Skin of body (tissue), 2 donors: ENCODE results near the gene ITSN1. TPM values are rescaled to one million over a fixed set of nuclear protein-coding genes. Genes with fewer than 3 reads are reported as not detected.

Source experiments
- DNase-seq: peaks from one replicate; lab custom pipeline; 2025; lab: John Stamatoyannopoulos, UW
- total RNA-seq: library from RNA; depleted of rRNA; stranded (reverse); fragments of >200 nt; gene quantifications from one replicate; pipeline ENCODE4 v1.2.3, GENCODE V29; 2014

The ITSN1 gene
- total RNA-seq, 1 donor from 2014 or later = 42.6 TPM

DNA sequence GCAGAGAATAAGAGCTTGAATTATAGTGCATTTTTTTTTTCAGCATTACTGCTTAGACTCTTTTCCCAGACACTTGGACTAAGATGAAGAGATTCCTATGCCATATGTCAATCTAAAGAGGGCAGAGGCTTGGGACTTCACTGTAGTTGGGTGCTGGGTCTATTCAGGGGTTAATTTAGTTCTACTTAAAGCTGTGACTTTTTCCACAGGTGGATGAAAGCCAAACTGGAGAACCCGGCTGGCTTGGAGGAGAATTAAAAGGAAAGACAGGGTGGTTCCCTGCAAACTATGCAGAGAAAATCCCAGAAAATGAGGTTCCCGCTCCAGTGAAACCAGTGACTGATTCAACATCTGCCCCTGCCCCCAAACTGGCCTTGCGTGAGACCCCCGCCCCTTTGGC is 168.5 kb downstream of the ITSN1 start:
- DNase-seq = no peak

DNA sequence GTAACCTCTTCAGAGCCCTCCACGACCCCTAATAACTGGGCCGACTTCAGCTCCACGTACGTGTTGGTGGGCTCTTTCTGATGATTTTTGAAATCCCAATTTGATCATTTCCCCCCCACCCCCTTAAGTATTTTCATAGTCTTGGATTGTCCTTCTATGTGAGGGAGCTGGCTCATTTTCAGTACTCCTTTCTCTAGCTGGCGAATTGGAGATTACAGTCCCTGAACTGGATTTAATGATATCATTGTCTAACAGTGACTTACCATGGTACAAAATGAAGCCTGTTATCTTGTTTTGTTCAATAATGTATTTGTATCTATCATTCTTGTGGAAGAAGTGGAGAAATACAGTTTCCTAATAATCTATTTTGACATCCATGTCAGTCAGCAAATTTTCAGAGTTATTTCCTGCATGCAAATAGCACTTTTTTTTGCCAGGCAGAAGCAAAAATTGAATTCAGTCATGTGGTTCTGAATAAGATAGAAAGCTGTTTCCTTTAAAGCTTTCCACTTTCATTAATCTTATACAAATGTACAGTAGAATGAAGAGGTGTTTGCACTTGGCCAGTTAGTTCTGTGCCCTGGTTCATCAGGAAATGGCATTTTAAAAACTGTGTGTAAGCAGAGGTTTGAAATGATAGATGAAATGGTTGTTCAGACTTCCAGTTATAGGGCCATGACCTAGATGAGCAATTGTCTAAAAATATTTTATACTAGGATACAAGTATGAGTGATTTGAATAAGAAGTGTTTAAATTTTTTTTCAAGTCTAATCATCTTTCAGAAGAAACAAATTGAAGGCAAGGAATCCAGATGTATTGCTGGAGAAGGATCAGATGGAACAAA is 169.1 kb downstream of the ITSN1 start:
- DNase-seq = peak; percentile 32

DNA sequence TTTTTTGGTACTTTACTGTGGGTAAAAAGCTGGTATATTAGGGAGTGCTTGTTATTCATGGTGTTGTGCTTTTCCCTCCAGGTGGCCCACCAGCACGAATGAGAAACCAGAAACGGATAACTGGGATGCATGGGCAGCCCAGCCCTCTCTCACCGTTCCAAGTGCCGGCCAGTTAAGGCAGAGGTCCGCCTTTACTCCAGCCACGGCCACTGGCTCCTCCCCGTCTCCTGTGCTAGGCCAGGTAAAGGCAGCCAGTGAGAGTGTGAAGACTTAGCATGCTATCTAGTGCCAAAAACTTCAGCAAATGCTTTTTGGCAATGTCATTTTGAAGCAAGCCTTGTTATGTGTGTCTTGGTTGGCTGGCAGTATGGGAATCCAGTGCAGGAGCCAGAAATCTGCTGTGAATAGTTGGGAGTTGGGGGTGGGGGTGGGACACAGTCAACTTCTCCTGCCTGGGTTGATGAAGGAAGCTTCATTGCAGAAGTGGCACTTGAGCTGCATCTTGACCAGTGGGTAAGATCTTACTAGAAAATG is 171.6 kb downstream of the ITSN1 start:
- DNase-seq = no peak

DNA sequence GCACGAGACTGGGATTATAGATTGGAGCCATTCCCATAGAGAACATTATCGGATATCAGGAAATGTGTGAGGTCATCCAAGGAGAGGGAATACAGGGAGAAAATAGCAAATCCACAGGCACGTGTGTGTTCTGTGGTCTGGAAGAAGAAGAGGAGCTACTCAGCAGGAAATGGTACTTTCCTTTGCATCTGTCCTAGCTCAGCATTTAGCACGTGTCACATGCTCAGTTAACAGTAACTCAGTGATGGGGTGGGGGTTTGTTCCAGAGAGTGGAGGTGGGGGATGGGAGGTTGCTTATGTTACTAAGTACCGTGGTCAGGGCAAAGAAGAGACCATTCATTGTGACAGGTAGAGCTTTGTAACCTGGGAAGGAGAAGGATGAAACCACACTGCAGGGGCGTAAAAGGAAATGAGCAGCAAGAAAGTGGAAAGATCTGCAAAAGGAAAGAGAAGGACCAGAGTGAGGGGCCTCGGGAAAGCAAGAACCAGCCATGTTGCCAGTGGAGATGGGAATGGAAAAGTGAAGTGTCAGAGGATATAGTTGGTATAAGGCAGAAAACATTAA is 172.9 kb downstream of the ITSN1 start:
- DNase-seq = no peak

DNA sequence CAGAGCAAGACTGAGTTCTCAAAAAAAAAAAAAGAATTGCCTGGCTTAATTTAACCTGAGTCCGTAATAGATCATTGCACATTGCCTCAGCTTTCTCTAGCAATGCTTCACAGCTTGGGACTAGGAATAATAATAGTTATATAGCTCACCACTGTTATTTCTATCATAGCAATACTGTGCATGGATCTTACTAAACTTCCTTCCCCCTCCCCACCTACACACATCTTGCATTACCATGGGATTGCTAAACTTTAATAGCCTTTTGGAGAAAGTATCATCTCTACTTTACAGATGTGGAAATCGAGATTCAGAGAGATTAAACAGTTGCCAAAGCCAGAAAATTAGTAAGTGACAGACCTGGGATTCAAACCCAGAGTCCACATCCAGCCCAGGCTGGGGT is 173.9 kb downstream of the ITSN1 start:
- DNase-seq = no peak

DNA sequence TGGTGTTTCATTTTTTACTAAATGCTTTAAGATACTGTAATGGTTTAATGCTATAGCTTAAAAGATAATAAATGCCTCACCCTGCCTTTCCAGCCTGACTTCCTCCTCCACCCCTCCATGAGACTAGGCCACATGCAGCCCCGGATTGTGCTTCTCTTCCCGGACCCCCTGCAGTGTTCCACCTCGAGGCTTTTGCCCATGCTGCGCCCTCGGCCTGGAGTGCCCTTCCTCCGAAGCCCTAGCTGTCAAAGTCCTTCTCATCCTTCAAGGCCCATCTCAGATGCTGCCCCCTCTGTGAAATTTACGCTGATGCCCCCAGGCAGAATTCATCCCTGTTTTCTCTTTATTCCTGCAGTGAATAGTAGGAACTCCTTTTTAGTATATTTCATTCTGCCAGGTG is 174.8 kb downstream of the ITSN1 start:
- DNase-seq = no peak

DNA sequence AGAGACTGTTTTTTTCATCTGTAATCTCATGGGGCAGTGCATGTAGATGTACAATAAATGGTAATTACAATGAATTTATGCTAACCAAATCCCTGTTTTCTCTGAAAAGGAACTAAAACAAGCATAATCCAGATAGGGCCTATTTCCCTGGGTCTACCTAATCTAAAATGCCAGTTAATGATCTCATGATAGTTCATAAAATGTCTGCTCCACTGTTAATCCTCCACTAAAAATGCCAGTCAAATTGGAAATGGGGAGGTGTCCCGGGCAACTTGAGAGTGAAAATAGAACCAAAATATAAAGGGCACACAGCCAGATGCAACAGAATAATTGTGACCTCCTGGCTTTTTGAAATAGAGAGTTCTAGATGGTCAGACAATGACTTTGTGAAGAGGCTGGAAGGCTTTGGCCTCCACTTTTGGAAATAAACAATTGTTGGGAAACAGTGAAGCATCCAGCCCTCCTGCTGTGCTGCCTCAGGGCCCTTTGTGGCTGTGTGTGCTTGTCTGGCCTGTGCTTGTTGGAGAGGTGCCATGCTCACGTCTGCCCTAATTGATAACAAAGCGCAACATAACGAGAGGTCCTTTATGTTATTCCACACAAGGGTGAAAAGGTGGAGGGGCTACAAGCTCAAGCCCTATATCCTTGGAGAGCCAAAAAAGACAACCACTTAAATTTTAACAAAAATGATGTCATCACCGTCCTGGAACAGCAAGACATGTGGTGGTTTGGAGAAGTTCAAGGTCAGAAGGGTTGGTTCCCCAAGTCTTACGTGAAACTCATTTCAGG is 175.6 kb downstream of the ITSN1 start:
- no peak for DNase-seq

DNA sequence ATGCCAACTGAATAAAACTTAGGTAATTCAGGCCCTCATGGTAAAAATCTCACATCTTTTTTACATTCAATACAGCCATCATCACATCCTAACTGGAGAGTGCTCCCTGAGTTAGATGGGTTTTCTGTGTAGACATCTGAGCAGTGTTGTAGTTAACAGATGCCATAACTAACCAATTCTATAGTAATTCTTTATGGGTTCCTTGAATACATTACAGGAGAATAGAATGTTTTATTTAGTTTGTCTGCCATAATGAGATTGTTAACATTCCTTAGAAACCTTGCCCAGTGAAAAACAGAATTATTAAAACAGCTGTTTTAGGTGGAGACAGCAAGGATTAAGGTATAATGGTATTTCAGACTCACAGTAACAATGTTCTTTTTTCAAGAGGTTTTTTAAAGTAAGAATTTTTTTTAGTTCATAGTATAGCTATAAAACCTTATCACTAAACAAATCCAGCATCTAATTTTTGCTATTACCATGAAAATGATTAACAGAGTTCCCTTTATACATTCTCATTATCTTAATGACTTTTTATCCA is 178.0 kb downstream of the ITSN1 start:
- DNase-seq = no peak

DNA sequence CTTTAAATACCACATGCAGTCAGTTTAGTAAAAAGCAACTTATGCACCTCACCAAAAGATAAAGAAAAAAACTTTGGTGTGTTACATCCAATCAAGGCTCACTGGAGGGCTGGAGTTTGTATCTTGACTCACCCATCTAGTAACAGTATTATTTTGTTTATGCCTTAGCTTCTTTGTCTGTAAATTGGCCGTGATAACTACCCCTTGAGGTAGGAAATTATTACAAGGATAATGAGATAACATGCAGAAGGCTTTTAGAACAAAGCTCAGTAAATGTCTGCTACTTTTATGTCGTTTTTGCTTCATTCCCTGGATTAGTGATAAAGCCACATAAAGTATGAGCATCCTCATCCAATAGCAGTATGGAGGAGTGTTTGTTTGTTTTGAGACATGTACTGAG is 178.5 kb downstream of the ITSN1 start:
- DNase-seq = no peak

DNA sequence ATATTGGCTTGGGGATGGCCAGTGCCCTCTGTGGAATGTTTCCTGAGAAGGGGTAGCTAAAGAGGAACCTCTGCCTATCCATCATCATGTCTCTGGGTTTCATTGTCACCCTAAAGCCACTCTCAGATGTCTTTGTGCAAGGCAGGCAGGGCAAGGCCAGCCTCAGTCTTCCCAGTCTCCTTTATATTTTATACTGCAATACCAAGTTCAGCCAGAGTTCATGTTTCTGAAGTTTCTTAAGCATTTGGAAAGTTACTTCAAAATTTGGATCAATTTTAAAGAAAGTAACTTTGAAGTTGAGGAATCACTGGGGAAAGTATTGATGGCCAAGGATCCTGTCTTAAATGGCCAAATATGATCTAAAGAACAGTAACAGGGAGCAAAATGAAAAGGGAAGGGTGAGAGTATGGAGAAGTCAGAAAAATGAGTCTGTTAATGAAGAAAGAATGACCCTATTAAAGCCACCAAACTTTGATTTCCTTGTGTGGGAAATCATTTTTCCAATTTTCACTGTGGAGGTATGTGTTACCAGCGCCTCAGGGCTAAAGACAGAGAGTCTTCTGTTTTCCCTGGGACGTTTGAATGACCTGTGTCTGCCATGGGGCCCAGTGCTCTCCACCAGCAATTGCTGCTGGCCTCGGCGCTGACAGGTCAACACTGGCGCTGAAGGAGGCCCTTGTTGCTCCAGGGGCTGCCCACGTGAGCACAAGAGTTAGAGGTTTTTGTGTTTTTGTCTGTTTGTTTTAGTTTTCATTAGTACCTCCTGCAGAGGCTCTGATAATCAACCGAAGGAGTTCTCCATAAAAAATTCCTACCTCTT is 179.4 kb downstream of the ITSN1 start:
- DNase-seq = no peak

DNA sequence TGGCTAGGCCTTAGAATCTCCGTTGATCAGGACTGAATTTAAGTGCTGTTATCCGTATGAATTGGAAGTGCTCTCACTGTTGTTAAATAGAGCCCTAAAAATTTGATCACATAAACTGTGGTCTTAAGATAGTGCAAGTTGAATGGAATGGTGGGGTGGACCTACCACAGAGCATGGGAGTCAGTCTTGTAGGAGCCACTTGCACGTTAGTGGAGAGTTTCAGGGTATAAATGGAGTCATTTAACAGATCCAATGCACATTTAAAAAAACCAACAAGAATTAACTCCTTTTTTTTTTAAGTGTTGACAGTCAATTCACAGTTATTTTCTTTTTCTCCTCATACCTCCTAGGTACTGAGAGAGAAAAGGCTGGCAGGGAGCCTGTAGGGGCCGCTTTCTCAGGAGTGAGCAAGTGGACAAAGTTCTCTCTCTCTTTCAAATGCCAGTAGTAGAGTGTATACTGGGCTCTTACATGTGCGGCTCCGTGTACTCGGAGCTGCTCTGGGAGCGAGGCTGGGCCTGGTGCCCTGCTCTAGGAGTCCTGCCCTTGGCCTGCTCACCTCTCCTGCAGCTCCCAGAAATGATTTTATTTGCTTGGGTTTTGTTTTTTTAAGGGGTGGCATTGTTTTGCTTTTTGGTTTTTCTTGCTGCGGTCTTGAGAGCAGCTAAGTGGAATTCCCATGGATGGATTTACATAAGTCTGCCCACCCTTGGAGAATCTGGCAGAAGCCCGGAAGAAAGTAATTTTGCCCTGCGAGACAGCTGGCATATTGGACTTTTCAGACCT is 182.0 kb downstream of the ITSN1 start:
- DNase-seq = no peak

DNA sequence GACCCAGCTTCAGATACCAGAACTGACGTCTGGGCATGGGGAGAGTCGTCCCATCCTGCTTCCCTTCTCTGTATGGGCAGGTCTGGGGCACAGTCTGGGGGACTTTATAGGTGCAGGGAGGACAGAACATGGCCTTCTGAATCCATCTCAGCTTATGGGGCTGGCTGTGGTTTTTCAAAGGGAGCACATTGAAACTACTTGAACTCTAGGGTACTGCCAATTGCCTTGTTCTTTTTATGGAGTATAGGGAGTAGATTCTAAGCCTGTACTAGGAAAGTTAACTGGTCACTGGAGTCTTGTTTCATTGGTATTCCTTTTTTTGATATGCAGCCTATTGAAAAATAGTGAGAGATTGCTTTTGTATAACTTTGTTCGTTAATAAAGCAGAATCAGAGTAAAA is 183.1 kb downstream of the ITSN1 start:
- DNase-seq = no peak

DNA sequence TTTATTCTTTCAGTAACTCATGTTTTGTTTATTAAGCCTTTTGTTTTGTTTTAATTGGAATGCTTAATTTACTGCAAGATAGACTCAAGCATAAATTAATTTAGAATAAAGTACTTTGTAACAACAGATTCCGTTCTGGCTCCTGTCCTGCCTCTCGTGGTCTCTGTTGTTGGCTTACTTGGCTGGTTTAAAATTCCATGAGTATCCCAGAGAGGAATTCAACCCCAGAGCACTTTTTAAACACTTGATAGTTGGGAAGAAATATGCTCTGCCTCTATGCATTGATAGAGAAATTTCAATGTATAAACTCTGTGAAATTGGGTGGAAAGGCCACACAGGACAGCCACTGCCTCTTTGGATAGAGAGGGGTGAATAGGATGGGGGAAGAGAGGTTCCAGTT is 183.6 kb downstream of the ITSN1 start:
- peak; percentile 41 for DNase-seq

DNA sequence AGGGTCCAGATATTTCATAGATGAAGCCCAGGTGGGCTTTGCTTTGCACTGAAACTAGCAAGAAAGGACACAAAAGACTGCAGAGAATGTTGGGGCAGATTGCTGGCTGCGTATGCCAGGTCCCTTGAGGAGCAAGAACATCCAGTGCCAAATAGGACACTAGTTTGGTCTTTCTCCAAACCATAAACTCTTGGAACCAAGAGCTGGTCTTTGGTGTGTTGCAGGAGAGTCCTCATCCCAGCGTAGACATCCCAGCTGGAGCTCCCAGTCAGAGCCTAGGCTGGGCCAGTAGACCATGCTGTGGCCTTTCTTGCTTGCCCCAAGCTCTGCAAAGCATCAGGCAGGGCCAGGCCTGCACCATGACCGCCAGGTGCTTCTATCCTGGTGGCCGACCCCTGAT is 185.8 kb downstream of the ITSN1 start:
- DNase-seq = no peak

DNA sequence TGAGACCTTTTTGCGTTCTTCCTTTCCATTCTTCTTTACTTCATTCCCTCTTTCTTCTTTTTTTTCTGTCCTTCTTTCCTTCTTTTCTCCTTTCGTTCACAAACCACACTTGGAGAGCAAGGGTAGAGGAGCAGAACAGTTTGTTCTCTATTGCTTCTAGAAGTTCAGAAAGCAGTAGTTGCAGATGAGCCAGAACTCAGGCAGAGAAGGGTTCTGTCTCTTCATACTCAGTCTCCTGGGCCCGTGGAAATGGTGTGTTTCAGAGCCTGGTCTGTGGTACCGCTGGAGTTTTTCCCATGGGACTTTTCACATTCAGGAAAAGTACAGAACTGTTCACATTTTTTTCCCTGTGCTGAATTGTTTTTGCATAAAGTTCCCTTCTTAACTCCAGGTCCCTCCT is 186.3 kb downstream of the ITSN1 start:
- no peak for DNase-seq

DNA sequence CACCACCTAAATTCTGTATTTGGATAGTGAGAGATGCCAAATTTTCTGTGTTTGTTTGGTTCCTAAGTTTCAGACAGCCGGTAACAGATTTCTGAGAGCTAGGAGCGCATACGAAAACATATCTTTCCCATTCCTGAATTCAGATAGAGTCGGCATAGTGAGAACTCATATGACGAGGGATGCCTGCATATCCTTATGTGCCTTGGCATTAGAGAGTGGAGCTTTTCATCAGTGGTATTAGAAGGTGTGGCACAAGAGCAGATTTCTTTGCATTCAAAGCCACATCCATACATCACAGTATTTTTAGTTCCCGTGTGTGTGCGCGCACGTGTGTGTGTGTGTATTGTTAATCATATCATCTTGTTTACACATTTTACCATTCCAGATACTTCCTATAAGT is 187.5 kb downstream of the ITSN1 start:
- no peak for DNase-seq

DNA sequence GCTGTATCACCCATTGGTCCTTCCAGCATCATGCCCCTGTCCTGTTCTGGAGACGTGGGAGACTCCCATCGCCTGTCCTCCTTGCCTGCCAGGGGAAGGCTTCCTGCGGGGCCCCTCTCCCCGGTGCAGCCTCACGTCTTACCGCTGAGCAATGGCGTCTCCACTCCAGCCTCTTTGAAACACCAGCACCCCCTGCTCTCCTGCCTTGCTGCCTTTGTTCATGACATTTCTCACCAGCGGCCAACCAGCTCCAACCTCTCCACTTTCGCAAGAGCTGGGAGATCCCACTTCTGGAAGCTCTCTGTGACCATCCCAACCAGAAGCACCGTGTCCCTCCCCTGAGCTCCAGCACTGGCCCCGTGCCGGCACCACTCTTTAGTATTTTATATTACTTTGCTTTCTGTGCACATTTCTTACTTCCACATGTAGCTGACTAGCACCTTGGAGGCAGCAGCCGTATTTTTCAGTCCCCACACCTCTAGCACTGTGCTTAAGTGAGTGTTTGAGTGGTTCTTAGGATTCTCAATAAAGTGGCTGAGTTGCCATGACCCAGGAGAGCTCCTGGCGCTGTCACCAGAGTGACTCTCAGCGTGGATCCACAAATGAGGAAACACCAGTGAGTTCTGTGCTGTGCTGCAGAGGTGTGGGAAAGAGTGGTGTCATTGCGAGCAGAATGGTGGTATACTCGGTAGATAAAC is 189.8 kb downstream of the ITSN1 start:
- no peak for DNase-seq

DNA sequence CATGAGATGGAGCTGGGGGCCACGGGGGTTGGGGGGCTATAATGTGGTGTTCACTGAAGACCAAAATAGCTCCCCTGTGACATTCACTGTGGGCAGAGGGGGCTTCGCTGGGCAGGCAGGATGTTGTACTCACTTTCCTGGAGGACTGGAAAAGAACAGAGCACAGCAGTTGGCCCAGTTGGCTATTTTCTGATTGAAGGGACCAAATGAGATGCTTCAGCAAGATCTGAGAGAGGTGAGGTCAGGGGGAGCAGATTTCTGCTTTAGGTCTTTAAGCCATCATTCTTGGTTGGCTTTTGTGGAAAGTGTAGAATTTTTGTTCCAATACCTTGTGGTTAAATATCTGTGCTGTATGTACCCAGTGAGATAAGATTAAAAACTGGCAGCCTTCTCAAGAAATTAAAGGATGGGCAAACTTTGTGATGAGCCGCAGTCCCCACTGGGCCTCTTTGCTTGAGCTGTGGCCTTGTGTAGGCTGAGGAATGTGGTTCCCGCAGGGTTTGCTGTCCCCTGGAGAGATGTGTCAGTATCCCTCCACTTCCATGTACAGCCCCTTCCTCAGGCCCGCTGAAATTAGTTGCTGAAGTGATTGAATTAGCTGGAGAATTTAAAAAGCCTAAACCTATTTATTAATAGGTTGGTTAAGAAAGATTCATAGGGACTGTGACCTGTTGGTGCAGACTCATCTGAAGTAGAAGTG is 192.7 kb downstream of the ITSN1 start:
- DNase-seq = no peak

DNA sequence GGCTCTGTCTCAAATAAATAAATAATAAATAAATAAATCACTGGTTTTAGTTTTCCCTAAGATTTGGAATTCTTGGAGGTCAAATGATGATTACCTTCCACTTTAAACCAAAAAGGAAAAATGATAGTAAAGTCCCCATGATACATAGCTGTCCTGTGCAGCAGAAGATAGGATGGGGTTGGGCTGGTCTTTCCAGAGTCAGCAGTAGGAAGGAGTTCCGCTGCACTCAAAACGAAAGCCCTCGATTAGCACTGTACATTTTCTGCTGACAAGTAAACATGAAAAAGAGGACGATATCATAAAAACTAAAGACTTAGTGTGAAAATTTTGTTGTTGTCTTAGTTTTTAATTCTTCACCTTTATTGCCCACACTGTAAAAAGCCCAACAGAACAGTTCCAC is 193.6 kb downstream of the ITSN1 start:
- no peak for DNase-seq
